ENCODE measurements around the gene CAMSAP3.

Gene CAMSAP3

GRCh38 chr19:7629347-7630054, 33.8 kb downstream of the CAMSAP3 start, which contains the start of the genes PET100 and XAB2:
TSS of gene PET100 (plus strand) at chr19:7629793. CDS start at chr19:7629834, 41 bp downstream.
TSS of gene XAB2 (minus strand) at chr19:7629545. CDS start at chr19:7629527, 18 bp downstream.
- peaks cover 50% of the 10 kb centered on the region for H4K20me1 ChIP-seq (ENCODE audit: insufficient read depth, low read length)
- peak within 1 kb of the TSS; percentile 79 for H3K9ac ChIP-seq (ENCODE audit: low read depth, low read length)
- peak within 1 kb of the TSS; percentile 72 for H2AFZ ChIP-seq (ENCODE audit: low read depth, low read length)
- no peak for TF ChIP-seq CTCF (IDR thresholded peaks at IDR 0.05; ENCODE audit: borderline replicate concordance, extremely low read depth, low read length, poor library complexity, severe bottlenecking)
- TF ChIP-seq EZH2 (IDR thresholded peaks at IDR 0.05; ENCODE audit: borderline replicate concordance, low read depth, low read length, severe bottlenecking): no peak
- peak within 1 kb of the TSS; percentile 96 for H3K4me2 ChIP-seq (ENCODE audit: insufficient read depth, low read length)
- ATAC-seq (ENCODE audit: insufficient read depth, low read depth) (peak; percentile 99), DNase-seq (peak; percentile 97)
- H3K9me3 ChIP-seq (ENCODE audit: insufficient read depth, low read length, severe bottlenecking): no peaks in the 10 kb centered on the region
- H3K4me1 ChIP-seq (ENCODE audit: insufficient read depth, low read length): peaks cover 43% of the 10 kb centered on the region
- peak within 1 kb of the TSS; percentile 83 to 86 for H3K4me3 ChIP-seq (ENCODE audit: low read depth in 1 of 2, low read length in 2 of 2)
- peaks cover 46% of the 10 kb centered on the region for H3K36me3 ChIP-seq (ENCODE audit: insufficient read depth, low read length)
- H3K27ac ChIP-seq (ENCODE audit: low read length): peak within 1 kb of the TSS; percentile 85
- H3K27me3 ChIP-seq (ENCODE audit: insufficient read depth, low read length, poor library complexity): no peaks in the 10 kb centered on the region
- H3K79me2 ChIP-seq (ENCODE audit: insufficient read depth, low read length): peaks cover 63% of the 10 kb centered on the region

- H3K4me2 ChIP-seq (ENCODE audit: insufficient read depth, low read length): peak overlapping the region; percentile 23
- DNase-seq: no peak
- no peak overlapping the region for H3K9ac ChIP-seq (ENCODE audit: low read depth, low read length)
- H3K79me2 ChIP-seq (ENCODE audit: insufficient read depth, low read length): peaks cover 52% of the 10 kb centered on the region
- no peak for TF ChIP-seq EZH2 (IDR thresholded peaks at IDR 0.05; ENCODE audit: borderline replicate concordance, low read depth, low read length, severe bottlenecking)
- no peak for TF ChIP-seq CTCF (IDR thresholded peaks at IDR 0.05; ENCODE audit: borderline replicate concordance, extremely low read depth, low read length, poor library complexity, severe bottlenecking)
- peaks cover 37% of the 10 kb centered on the region for H4K20me1 ChIP-seq (ENCODE audit: insufficient read depth, low read length)
- no peaks in the 10 kb centered on the region for H3K27me3 ChIP-seq (ENCODE audit: insufficient read depth, low read length, poor library complexity)
- no peak overlapping the region for H3K4me3 ChIP-seq (ENCODE audit: low read depth in 1 of 2, low read length in 2 of 2)
- H2AFZ ChIP-seq (ENCODE audit: low read depth, low read length): no peak overlapping the region
- no peaks in the 10 kb centered on the region for H3K9me3 ChIP-seq (ENCODE audit: insufficient read depth, low read length, severe bottlenecking)
- no peak for ATAC-seq (ENCODE audit: insufficient read depth, low read depth)
- H3K36me3 ChIP-seq (ENCODE audit: insufficient read depth, low read length): peaks cover 26% of the 10 kb centered on the region
- H3K4me1 ChIP-seq (ENCODE audit: insufficient read depth, low read length): peaks cover 39% of the 10 kb centered on the region
- H3K27ac ChIP-seq (ENCODE audit: low read length): no peak overlapping the region
These were observed 35.9 kb downstream of the CAMSAP3 start for GRCh38 chr19:7631577-7631976.

DNA sequence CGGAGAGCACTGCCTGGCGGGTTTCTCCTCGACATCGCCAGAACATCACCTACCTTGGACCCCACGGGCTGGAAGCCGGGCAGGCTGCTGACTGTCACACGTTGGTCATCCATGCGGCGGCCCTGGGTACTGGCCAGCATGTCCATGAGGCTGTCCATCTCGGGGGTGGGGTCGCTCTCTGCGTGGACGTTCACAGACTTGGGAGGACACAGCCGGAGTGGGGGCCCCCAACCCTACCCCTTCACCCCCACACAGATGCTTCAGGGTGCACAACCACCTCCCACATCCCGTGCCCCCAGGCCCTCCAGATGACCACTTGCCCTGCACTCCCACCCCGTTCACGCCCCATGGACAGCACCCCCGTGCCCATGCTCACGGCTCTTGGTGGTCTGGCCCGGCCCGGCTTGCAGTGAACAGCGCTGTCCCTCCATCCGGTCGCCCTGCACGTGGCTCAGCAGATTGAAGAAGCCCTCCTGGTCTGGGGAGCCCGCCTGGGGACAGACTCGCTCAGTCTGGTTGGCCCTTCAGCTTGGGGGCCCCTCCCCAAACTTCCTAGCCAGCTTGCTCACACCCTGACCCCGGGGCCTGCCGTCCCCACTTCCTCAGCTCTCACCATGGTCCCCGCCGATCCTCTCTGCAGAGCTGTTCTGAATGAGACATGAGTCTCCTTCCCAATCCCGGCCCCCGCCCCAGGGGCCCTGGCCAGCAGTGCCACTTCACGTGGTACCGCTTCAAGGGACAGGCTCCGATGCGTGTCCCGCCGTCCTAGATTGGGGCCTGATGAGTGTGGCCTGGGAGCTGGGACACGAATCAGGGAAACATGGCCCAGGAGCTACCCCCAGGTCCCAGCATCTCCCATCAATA, 36.9 kb downstream of the CAMSAP3 start:
- Histone ChIP-seq H3K4me2 (ENCODE audit: insufficient read depth, low read length) (no peak overlapping the region), H3K79me2 (ENCODE audit: insufficient read depth, low read length) (peaks cover 42% of the 10 kb centered on the region), H3K36me3 (ENCODE audit: insufficient read depth, low read length) (peaks cover 17% of the 10 kb centered on the region; the same call in 1 of the 2 replicates), H3K4me3 (ENCODE audit: low read depth in 1 of 2, low read length in 2 of 2) (no peak overlapping the region), H3K4me1 (ENCODE audit: insufficient read depth, low read length) (peaks cover 31% of the 10 kb centered on the region), H4K20me1 (ENCODE audit: insufficient read depth, low read length) (peaks cover 29% of the 10 kb centered on the region), H2AFZ (ENCODE audit: low read depth, low read length) (no peak overlapping the region), H3K9me3 (ENCODE audit: insufficient read depth, low read length, severe bottlenecking) (no peaks in the 10 kb centered on the region), H3K27me3 (ENCODE audit: insufficient read depth, low read length, poor library complexity) (no peaks in the 10 kb centered on the region), H3K9ac (ENCODE audit: low read depth, low read length) (no peak overlapping the region), H3K27ac (ENCODE audit: low read length) (no peak overlapping the region)
- DNase-seq (no peak), ATAC-seq (ENCODE audit: insufficient read depth, low read depth) (no peak)
- TF ChIP-seq EZH2 (IDR thresholded peaks at IDR 0.05; ENCODE audit: borderline replicate concordance, low read depth, low read length, severe bottlenecking) (no peak), CTCF (IDR thresholded peaks at IDR 0.05; ENCODE audit: borderline replicate concordance, extremely low read depth, low read length, poor library complexity, severe bottlenecking) (no peak)

Data from DND-41 (cell line).